HFFc6 (cell line): ENCODE results near the gene THY1. TPM values are rescaled to one million over a fixed set of nuclear protein-coding genes. Genes with fewer than 3 reads are reported as not detected.
A peak's percentile ranks its signal among the peaks of the same experiment; 100 is the strongest.
"Not testable (repeated sequence)": the region's sequence is repeated elsewhere in the genome, so short reads cannot be mapped to it uniquely, and the experiment has no call there.

Experiments
- DNase-seq: peaks from one replicate; pipeline ENCODE4 v3.0.0-alpha.2; 2018
- H3K27ac Mint-ChIP-seq: 2 replicates; pipeline ENCODE4 v1.8.0; 2020; ENCODE audit warnings: mild to moderate bottlenecking, mixed read lengths
- H3K27me3 Mint-ChIP-seq: 2 replicates; pipeline ENCODE4 v1.8.0; 2021; ENCODE audit warnings: mild to moderate bottlenecking, moderate library complexity, mixed read lengths; ENCODE audit not compliant: insufficient read depth
- H3K36me3 Mint-ChIP-seq: 2 replicates; pipeline ENCODE4 v1.8.0; 2021; ENCODE audit warnings: low read depth, mixed read lengths
- H3K4me1 Mint-ChIP-seq: 2 replicates; pipeline ENCODE4 v1.8.0; 2020; ENCODE audit warnings: low read depth, mixed read lengths
- H3K4me3 Mint-ChIP-seq: 2 replicates; pipeline ENCODE4 v1.8.0; 2020; ENCODE audit warnings: mild to moderate bottlenecking, moderate library complexity, mixed read lengths
- H3K9me3 Mint-ChIP-seq: 2 replicates; pipeline ENCODE4 v1.8.0; 2020; ENCODE audit warnings: mild to moderate bottlenecking, mixed read lengths
- total RNA-seq, 6 experiments: library from RNA; stranded (reverse); fragmentation: NEBNext Ultra II Directional; extraction: Animal tissue kit (Norgen Biotek cat#: 25700); gene quantifications; 2 replicates in 1 of 6; 3 replicates in 5 of 6; pipeline ENCODE4 v1.2.3, GENCODE V29; 2021
- TF ChIP-seq, protein P1 (sequence below): fragments of 200-600 bp; sonication (generic); IDR thresholded peaks from 2 replicates; pipeline ENCODE4 v1.5.0; 2021; ENCODE audit warnings: antibody characterized with exemption, mild to moderate bottlenecking

The THY1 gene
- total RNA-seq, 6 experiments from 2014 or later = 705 to 934 (median 790) TPM

DNA sequence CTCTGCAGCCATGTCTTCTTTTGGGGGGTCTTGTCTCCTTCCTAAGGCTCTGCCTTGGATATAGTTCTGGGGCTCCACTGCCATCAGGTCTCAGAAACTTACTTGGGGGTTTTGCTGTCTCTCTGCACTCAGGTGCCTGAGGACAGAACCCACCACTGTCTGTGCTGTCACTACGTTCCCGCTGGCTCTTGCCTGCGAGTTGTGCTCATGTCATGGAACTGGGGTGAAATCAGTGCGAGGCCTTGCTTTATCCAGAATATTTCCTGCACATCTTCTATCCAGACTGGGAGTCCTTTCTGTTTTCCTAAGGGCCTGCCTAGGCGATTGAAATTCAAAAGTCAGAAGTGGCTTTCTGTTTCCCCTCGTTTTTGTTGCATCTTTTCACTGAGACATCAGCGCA is 34.9 kb downstream of the THY1 start:
- DNase-seq = no peak
- H3K9me3 Mint-ChIP-seq = no peaks in the 10 kb centered on the region
- H3K27me3 Mint-ChIP-seq = peaks cover 17% of the 10 kb centered on the region
- TF ChIP-seq, protein P1, sequence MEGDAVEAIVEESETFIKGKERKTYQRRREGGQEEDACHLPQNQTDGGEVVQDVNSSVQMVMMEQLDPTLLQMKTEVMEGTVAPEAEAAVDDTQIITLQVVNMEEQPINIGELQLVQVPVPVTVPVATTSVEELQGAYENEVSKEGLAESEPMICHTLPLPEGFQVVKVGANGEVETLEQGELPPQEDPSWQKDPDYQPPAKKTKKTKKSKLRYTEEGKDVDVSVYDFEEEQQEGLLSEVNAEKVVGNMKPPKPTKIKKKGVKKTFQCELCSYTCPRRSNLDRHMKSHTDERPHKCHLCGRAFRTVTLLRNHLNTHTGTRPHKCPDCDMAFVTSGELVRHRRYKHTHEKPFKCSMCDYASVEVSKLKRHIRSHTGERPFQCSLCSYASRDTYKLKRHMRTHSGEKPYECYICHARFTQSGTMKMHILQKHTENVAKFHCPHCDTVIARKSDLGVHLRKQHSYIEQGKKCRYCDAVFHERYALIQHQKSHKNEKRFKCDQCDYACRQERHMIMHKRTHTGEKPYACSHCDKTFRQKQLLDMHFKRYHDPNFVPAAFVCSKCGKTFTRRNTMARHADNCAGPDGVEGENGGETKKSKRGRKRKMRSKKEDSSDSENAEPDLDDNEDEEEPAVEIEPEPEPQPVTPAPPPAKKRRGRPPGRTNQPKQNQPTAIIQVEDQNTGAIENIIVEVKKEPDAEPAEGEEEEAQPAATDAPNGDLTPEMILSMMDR = no peak
- no peak overlapping the region for H3K4me3 Mint-ChIP-seq
- no peak overlapping the region for H3K27ac Mint-ChIP-seq
- H3K4me1 Mint-ChIP-seq = no peaks in the 10 kb centered on the region
- no peaks in the 10 kb centered on the region for H3K36me3 Mint-ChIP-seq

DNA sequence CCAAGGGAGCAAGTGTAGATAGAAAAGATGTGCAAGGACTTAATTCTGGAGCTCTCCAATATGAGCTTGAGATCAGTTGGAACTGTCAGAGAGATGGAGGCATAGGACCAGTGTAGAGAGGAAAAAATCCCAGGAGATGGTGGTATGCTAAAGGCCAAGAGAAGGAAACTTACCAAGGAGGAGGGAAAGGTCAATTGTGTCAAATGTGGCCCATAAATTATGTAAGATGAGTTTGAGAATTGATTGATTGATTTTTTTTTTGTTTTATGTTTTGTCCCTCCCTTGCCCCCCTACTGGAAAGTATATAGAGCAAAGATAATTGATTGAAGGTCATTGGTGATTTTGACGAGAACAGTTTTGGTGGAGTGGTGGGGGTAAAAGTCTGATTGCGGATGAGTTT is 38.6 kb downstream of the THY1 start:
- H3K4me1 Mint-ChIP-seq = no peaks in the 10 kb centered on the region
- no peak overlapping the region for H3K27ac Mint-ChIP-seq
- no peak for DNase-seq
- TF ChIP-seq, protein P1 = no peak
- H3K9me3 Mint-ChIP-seq = no peaks in the 10 kb centered on the region
- H3K36me3 Mint-ChIP-seq = no peaks in the 10 kb centered on the region
- H3K27me3 Mint-ChIP-seq = peaks cover 10% of the 10 kb centered on the region
- H3K4me3 Mint-ChIP-seq = no peak overlapping the region

DNA sequence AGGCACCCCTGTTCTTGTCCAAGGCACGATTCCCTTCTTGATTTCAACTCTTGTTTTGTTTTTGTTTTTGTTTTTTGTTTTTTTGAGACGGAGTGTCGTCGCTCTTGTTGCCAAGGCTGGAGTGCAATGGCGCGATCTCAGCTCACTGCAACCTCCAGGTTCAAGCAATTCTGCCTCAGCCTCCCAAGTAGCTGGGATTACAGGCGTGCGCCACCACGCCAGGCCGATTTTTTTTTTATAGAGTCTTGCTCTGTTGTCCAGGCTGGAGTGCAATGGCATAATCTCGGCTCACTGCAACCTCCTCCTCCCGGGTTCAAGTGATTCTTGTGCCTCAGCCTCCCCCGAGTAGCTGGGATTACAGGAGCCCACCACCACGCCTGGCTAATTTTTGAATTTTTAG is 40.5 kb downstream of the THY1 start:
- not testable (repeated sequence) for H3K9me3 Mint-ChIP-seq, H3K27me3 Mint-ChIP-seq, H3K4me3 Mint-ChIP-seq, H3K36me3 Mint-ChIP-seq, DNase-seq, H3K27ac Mint-ChIP-seq, H3K4me1 Mint-ChIP-seq

DNA sequence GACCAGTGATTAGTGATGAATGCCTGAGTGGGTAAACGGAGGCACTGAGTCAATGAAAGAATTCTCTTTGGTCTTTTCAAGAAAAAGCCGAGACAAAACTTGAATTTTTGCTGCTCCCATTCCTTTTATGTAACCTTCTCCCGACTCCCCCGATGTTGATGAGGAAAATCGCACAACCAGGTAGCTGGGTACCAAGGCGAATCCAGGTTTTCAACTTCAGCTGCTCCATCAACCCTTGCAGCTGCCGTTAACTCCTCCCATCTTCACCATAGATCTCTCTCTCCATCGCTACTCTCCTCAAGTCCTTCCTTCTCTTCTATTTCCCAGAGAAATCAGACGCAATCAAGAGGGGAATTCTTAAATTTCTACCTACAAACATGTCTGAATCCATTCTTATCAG is 40.9 kb downstream of the THY1 start:
- H3K4me3 Mint-ChIP-seq = no peak overlapping the region
- TF ChIP-seq, protein P1 = no peak
- no peak overlapping the region for H3K27ac Mint-ChIP-seq
- H3K4me1 Mint-ChIP-seq = peaks cover 8% of the 10 kb centered on the region; the same call in 1 of the 2 replicates
- H3K27me3 Mint-ChIP-seq = peaks cover 3% of the 10 kb centered on the region; the same call in 1 of the 2 replicates
- no peaks in the 10 kb centered on the region for H3K36me3 Mint-ChIP-seq
- no peak for DNase-seq
- H3K9me3 Mint-ChIP-seq = no peaks in the 10 kb centered on the region

DNA sequence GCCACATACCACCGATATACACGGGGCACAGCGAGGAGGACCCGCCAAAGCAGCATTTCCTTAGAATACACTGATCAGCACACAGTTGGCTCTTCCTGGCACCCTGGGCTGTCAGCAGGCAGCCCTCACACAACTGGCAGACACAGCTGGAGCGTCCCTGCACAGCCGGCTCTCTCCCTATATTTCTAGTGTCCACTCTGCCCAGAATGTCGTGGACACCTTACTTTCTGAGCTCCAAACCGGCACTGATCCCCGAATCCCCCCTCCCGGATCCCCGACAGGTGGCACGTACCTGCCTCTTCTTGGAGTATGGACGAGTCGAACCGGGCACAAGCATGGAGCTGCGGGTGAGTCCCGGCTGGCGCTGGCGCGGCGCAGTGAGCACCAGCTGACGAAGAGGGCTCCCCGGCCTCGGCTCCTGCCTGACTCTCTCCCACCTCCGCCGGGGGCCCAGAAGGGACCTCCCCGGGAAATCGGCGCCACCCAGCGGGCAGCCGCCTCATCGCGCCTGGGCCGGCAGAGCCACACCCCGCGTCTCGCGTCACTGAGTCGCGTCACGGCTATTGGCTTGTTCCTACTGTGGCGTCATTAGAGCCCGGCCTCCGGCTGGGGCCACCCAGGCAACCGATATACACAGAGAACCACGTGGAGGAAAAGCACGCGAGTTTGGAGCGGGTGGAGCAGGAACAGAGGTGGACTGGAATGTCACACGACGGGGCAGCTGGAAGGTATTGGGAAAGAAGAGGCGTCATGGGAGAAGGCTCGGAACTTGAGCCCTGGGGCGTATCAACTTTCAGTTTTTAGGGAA is 41.6 kb downstream of the THY1 start, which contains the start of gene USP2:
USP2 (minus strand) TSS at position 510 of the 808 bp plus-strand sequence. CDS start 8,210 bp downstream, outside the sequence.
- TF ChIP-seq, protein P1 = peak; percentile 94
- H3K27ac Mint-ChIP-seq = no peak within 1 kb of the TSS
- no peaks in the 10 kb centered on the region for H3K9me3 Mint-ChIP-seq
- H3K36me3 Mint-ChIP-seq = no peaks in the 10 kb centered on the region
- no peak within 1 kb of the TSS for H3K4me3 Mint-ChIP-seq
- DNase-seq = peak; percentile 97
- H3K4me1 Mint-ChIP-seq = peaks cover 14% of the 10 kb centered on the region
- H3K27me3 Mint-ChIP-seq = no peaks in the 10 kb centered on the region; the same call in 1 of the 2 replicates

GRCh38 chr11:119380827-119381180 is 42.2 kb downstream of the THY1 start:
- Mint-ChIP-seq H3K27ac (no peak overlapping the region), H3K9me3 (no peaks in the 10 kb centered on the region), H3K4me3 (no peak overlapping the region), H3K4me1 (peaks cover 20% of the 10 kb centered on the region), H3K36me3 (no peaks in the 10 kb centered on the region), H3K27me3 (no peaks in the 10 kb centered on the region; the same call in 1 of the 2 replicates)
- DNase-seq = no peak
- TF ChIP-seq, protein P1 = no peak
